Astrocyte of the cerebellum (primary cell): ENCODE results near the gene RAB30.
"Not testable (repeated sequence)": the region's sequence is repeated elsewhere in the genome, so short reads cannot be mapped to it uniquely, and the experiment has no call there.

Experiments used
- DNase-seq: peaks from one replicate; pipeline ENCODE4 v3.0.0-alpha.2; 2011; ENCODE audit warnings: low read depth
- H3K4me3 ChIP-seq: 2 replicates; pipeline ENCODE4 v1.5.1; 2011; ENCODE audit warnings: mild to moderate bottlenecking, low read depth, low read length, moderate library complexity
- CTCF ChIP-seq: IDR thresholded peaks from 2 replicates; pipeline ENCODE4 v1.5.1; 2012; ENCODE audit warnings: low read length, low read depth, moderate library complexity, mild to moderate bottlenecking; ENCODE audit errors: missing control alignments
- in situ Hi-C: cut with HindIII; loops from 2 replicates; pipeline ENCODE4 v1.10.0; 2017; ENCODE audit warnings: low sequenced_read_pairs

RAB30 gene

GRCh38 chr11:82976786-82977185 is 94.9 kb downstream of the RAB30 start:
- no peak for DNase-seq
- TF ChIP-seq CTCF, result no peak
- no peak overlapping the region for H3K4me3 ChIP-seq
- in situ Hi-C loops, result no loop called here

- in situ Hi-C loops, result no loop called here
- no peak for TF ChIP-seq CTCF
- no peak for DNase-seq
Observed at GRCh38 chr11:82975882-82976281, 95.8 kb downstream of the RAB30 start.

GRCh38 chr11:82974851-82975250 is 96.8 kb downstream of the RAB30 start:
- no peak for DNase-seq
- in situ Hi-C loops, result no loop called here
- no peak for TF ChIP-seq CTCF
- H3K4me3 ChIP-seq, result no peak overlapping the region

More at GRCh38 chr11:82975882-82976281, 95.8 kb downstream of the RAB30 start:
- no peak overlapping the region for H3K4me3 ChIP-seq

GRCh38 chr11:82974135-82974534 is 97.6 kb downstream of the RAB30 start:
- no peak for DNase-seq
- H3K4me3 ChIP-seq, result no peak overlapping the region
- in situ Hi-C loops, result no loop called here
- no peak for TF ChIP-seq CTCF

- in situ Hi-C loops, result no loop called here
- no peak for DNase-seq
- no peak for TF ChIP-seq CTCF
- H3K4me3 ChIP-seq, result no peak overlapping the region
Observed at GRCh38 chr11:82972103-82972502, 99.6 kb downstream of the RAB30 start.

- in situ Hi-C loops, H3K4me3 ChIP-seq, DNase-seq: not testable (repeated sequence)
Observed at GRCh38 chr11:82971519-82971946, 100.2 kb downstream of the RAB30 start.

- DNase-seq, H3K4me3 ChIP-seq, in situ Hi-C loops: not testable (repeated sequence)
Observed at GRCh38 chr11:82970507-82971083, 101.1 kb downstream of the RAB30 start.

- H3K4me3 ChIP-seq, result no peak overlapping the region
- TF ChIP-seq CTCF, result no peak
- DNase-seq, result no peak
- in situ Hi-C loops, result no loop called here
Observed at GRCh38 chr11:82969811-82970210, 101.9 kb downstream of the RAB30 start.
